ENCODE measurements around the gene BANK1. TPM values are rescaled to one million over a fixed set of nuclear protein-coding genes. Genes with fewer than 3 reads are reported as not detected.

Gene BANK1
- under 1 TPM; 0.17 to 0.50 TPM for total RNA-seq

DNA sequence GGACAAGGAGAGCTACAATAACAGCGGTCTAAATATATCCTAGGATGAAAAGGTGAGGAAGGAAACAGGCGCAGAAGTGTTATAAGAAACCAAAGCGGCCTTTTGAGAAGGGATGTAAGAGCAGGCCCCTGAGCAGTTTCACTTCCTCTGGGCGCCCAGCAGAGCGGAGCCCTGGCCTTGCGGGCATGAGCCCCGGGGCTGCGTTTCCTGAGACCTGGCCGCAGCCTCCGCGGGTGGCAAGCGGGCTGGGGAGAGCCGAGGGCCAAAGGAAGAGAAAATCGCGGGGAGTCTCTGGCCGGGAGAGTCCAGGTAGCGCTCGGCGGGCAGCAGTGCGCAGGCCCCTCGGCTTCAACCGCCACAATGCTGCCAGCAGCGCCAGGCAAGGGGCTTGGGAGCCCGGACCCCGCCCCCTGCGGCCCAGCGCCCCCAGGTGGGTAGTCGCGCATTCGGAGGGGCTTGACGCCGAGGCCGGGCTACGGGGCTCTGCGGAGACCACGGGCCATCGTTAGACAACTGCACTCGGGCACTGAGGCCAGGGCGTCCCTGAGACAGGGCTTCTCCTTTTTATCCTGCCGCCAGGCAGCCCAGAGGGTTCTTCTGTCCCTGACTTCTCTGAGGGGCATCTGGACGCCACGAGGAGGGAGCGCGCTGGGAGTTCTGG lies at the start of gene BANK1:
Gene BANK1 (plus strand): TSS at position 210 of the 661 bp plus-strand sequence. CDS start 151 bp downstream, at position 361.
- Mint-ChIP-seq H3K36me3 (ENCODE audit: low read depth) (no peaks in the 10 kb centered on the region), H3K27me3 (peaks cover 39% of the 10 kb centered on the region), H3K27ac (peak within 1 kb of the TSS; percentile 55), H3K4me1 (peaks cover 9% of the 10 kb centered on the region), H3K9me3 (no peaks in the 10 kb centered on the region), H3K4me3 (peak within 1 kb of the TSS; percentile 80)
- ATAC-seq (replicated peaks): peak; percentile 88

DNA sequence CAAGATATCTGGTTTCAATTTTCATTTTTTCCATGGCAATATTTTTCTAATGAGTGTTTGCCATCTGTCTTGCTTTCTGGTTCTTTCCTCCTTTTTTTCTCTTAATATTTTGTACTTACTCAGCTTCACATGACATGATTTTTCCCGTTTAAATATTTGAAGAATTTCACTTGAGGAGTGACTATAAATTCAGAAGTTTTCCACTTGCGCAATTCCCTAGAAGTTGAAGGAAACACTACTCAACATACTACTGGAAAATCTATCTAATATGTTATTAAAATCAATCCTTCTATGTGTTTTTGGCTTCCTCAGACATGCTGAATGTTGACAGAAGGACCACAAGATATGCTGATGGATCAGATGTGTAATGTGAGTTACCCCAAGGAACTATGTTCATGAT lies 36.8 kb upstream of the BANK1 start:
- Mint-ChIP-seq H3K27me3 (no peaks in the 10 kb centered on the region), H3K27ac (no peak overlapping the region), H3K36me3 (ENCODE audit: low read depth) (no peaks in the 10 kb centered on the region), H3K4me3 (no peak overlapping the region), H3K9me3 (no peaks in the 10 kb centered on the region), H3K4me1 (no peaks in the 10 kb centered on the region)
- ATAC-seq (replicated peaks): no peak

GRCh38 chr4:101756181-101756580 lies 34.3 kb upstream of the BANK1 start:
- no peak for ATAC-seq (replicated peaks)
- Mint-ChIP-seq H3K27ac (no peak overlapping the region), H3K4me3 (no peak overlapping the region), H3K4me1 (no peaks in the 10 kb centered on the region), H3K9me3 (no peaks in the 10 kb centered on the region), H3K36me3 (ENCODE audit: low read depth) (no peaks in the 10 kb centered on the region), H3K27me3 (no peaks in the 10 kb centered on the region)

DNA sequence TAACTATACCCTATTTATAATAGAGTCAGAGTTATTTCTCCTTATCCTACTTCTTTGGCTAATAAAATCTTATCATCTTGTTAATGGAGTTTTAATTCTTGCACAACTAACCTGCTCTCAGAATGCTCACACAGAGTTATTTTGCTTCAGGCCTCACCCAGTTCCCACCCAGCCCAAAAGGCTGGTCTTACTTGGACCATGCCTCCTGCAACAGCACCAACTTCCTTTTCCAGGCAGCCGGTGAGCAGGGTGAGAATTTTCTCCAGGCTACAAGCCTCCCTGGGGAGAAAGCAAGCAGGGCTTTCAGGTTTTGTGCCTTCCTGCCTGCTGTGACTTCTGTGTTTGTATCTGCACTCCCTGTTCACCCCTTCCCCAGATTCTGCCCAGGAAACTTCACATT lies 29.1 kb upstream of the BANK1 start:
- H3K27ac Mint-ChIP-seq: no peak overlapping the region
- ATAC-seq (replicated peaks): no peak
- H3K4me3 Mint-ChIP-seq: no peak overlapping the region
- peaks cover 1% of the 10 kb centered on the region for H3K27me3 Mint-ChIP-seq
- H3K36me3 Mint-ChIP-seq (ENCODE audit: low read depth): no peaks in the 10 kb centered on the region
- peaks cover 2% of the 10 kb centered on the region for H3K9me3 Mint-ChIP-seq
- no peaks in the 10 kb centered on the region for H3K4me1 Mint-ChIP-seq

DNA sequence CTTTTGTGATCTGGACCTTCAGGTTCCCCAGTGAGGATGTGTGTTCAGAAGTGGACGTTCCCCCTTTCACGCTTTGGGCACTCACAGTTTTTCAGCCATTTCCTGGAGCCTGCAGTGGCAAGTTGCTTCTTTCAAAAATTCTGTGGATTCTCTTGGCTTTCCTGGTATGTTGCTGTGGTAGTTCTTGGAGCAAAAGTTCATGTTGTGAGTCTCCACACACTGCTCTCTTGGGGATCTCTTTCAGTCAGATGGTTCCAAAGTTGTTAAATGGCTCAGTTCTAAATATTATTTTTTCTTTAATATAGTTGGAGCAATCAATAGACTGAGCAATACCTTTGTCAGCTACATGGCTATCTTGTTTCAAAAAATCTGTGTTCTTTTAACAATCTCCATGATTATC lies 28.5 kb upstream of the BANK1 start:
- peaks cover 3% of the 10 kb centered on the region for H3K27me3 Mint-ChIP-seq
- H3K9me3 Mint-ChIP-seq: peaks cover 4% of the 10 kb centered on the region
- no peak overlapping the region for H3K27ac Mint-ChIP-seq
- no peaks in the 10 kb centered on the region for H3K36me3 Mint-ChIP-seq (ENCODE audit: low read depth)
- no peak overlapping the region for H3K4me3 Mint-ChIP-seq
- H3K4me1 Mint-ChIP-seq: no peaks in the 10 kb centered on the region
- ATAC-seq (replicated peaks): no peak

DNA sequence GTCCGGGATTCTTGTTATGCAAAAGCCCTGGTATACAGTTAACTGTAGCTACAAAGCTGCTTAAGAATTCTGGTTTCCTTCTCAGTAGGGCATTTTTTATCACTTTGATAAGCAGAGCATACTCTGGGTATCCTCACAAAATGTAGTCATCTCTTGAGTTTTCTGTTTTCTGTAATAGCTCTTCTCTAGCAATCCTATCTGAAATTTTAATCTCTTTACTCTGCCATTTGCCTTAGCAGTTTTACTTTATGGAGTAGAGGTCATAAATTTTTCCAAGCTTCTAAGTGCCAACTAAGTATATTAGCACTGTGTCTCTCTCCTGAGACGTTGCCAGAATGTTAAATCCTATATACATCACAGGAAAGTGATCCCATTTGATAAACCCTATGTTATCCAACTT lies 28.0 kb upstream of the BANK1 start:
- no peak for ATAC-seq (replicated peaks)
- no peak overlapping the region for H3K27ac Mint-ChIP-seq

GRCh38 chr4:101763576-101763975 lies 27.0 kb upstream of the BANK1 start:
- ATAC-seq (replicated peaks): no peak
- Mint-ChIP-seq H3K4me1 (no peaks in the 10 kb centered on the region), H3K27me3 (peaks cover 3% of the 10 kb centered on the region), H3K36me3 (ENCODE audit: low read depth) (no peaks in the 10 kb centered on the region), H3K9me3 (peaks cover 8% of the 10 kb centered on the region), H3K4me3 (no peak overlapping the region), H3K27ac (no peak overlapping the region)

More for the DNA sequence above, 28.0 kb upstream of the BANK1 start:
- peaks cover 3% of the 10 kb centered on the region for H3K27me3 Mint-ChIP-seq
- peaks cover 8% of the 10 kb centered on the region for H3K9me3 Mint-ChIP-seq
- no peak overlapping the region for H3K4me3 Mint-ChIP-seq
- no peaks in the 10 kb centered on the region for H3K36me3 Mint-ChIP-seq (ENCODE audit: low read depth)
- no peaks in the 10 kb centered on the region for H3K4me1 Mint-ChIP-seq

- Mint-ChIP-seq H3K27ac (no peak overlapping the region), H3K4me1 (no peaks in the 10 kb centered on the region), H3K9me3 (peaks cover 13% of the 10 kb centered on the region), H3K4me3 (no peak overlapping the region), H3K27me3 (peaks cover 28% of the 10 kb centered on the region), H3K36me3 (ENCODE audit: low read depth) (no peaks in the 10 kb centered on the region)
- no peak for ATAC-seq (replicated peaks)
Measured at GRCh38 chr4:101774807-101775206, 15.7 kb upstream of the BANK1 start.

- no peak for ATAC-seq (replicated peaks)
- no peak overlapping the region for H3K27ac Mint-ChIP-seq
- no peak overlapping the region for H3K4me3 Mint-ChIP-seq
- no peaks in the 10 kb centered on the region for H3K36me3 Mint-ChIP-seq (ENCODE audit: low read depth)
- no peaks in the 10 kb centered on the region for H3K4me1 Mint-ChIP-seq
- peaks cover 18% of the 10 kb centered on the region for H3K27me3 Mint-ChIP-seq
- H3K9me3 Mint-ChIP-seq: no peaks in the 10 kb centered on the region
Measured at GRCh38 chr4:101777431-101777830, 13.1 kb upstream of the BANK1 start.

DNA sequence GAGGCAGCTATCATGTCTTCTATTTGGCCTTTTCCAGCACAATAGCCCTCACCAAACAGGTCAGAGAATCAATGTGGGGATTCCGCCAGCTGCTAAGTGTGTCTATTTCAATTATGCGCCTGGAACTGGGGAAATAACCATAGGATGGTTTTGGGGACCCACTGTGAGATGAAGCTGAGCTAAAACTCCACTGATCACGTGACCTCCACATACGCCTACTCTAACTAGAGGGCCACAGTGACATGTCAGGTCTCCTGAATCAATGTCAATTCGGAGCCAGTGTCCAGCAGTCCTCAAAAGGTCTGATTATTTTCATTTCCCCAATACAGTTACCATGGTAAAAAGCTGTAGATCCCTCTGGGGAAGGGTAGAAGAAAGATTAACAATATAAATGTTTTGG lies 10.2 kb upstream of the BANK1 start:
- Mint-ChIP-seq H3K36me3 (ENCODE audit: low read depth) (no peaks in the 10 kb centered on the region), H3K9me3 (no peaks in the 10 kb centered on the region)

DNA sequence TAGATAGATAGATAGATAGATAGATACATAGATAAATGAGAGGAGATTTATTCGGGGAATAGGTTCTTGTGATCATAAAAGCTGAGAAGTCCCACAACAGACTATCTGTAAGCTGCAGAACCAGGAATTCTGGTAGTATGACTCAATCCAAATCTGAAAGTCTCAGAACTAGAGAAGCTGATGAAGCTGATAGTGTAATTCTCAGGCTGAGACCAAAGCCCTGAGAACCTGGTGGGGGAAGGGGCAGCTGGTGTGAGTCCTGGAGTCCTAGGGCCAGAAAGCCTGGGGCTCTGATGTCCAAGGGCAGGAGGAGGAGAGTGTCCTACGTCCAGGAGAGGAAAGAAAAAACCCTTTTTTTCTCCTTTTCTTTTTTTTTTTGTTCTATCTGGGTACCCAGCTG lies 8.0 kb upstream of the BANK1 start:
- no peak overlapping the region for H3K27ac Mint-ChIP-seq
- ATAC-seq (replicated peaks): no peak
- no peak overlapping the region for H3K4me3 Mint-ChIP-seq
- no peaks in the 10 kb centered on the region for H3K9me3 Mint-ChIP-seq
- H3K36me3 Mint-ChIP-seq (ENCODE audit: low read depth): no peaks in the 10 kb centered on the region
- peaks cover 5% of the 10 kb centered on the region for H3K4me1 Mint-ChIP-seq
- H3K27me3 Mint-ChIP-seq: peaks cover 24% of the 10 kb centered on the region

More for the DNA sequence above, 10.2 kb upstream of the BANK1 start:
- Mint-ChIP-seq H3K27ac (no peak overlapping the region), H3K27me3 (peaks cover 20% of the 10 kb centered on the region), H3K4me1 (peaks cover 1% of the 10 kb centered on the region), H3K4me3 (no peak overlapping the region)
- ATAC-seq (replicated peaks): no peak

GRCh38 chr4:101784957-101785356 lies 5.6 kb upstream of the BANK1 start:
- no peaks in the 10 kb centered on the region for H3K9me3 Mint-ChIP-seq
- peaks cover 23% of the 10 kb centered on the region for H3K27me3 Mint-ChIP-seq
- H3K36me3 Mint-ChIP-seq (ENCODE audit: low read depth): no peaks in the 10 kb centered on the region
- no peak overlapping the region for H3K4me3 Mint-ChIP-seq
- H3K27ac Mint-ChIP-seq: no peak overlapping the region
- H3K4me1 Mint-ChIP-seq: peaks cover 5% of the 10 kb centered on the region
- no peak for ATAC-seq (replicated peaks)

GRCh38 chr4:101785486-101785885 lies 5.0 kb upstream of the BANK1 start:
- Mint-ChIP-seq H3K9me3 (no peaks in the 10 kb centered on the region), H3K4me1 (peaks cover 10% of the 10 kb centered on the region), H3K27ac (no peak overlapping the region), H3K4me3 (no peak overlapping the region), H3K36me3 (ENCODE audit: low read depth) (no peaks in the 10 kb centered on the region), H3K27me3 (peaks cover 27% of the 10 kb centered on the region)
- peak; percentile 46 for ATAC-seq (replicated peaks)

GRCh38 chr4:101787701-101788316 lies 2.7 kb upstream of the BANK1 start:
- peaks cover 32% of the 10 kb centered on the region for H3K27me3 Mint-ChIP-seq
- no peaks in the 10 kb centered on the region for H3K36me3 Mint-ChIP-seq (ENCODE audit: low read depth)
- H3K4me1 Mint-ChIP-seq: peaks cover 14% of the 10 kb centered on the region
- no peaks in the 10 kb centered on the region for H3K9me3 Mint-ChIP-seq
- H3K4me3 Mint-ChIP-seq: no peak overlapping the region
- ATAC-seq (replicated peaks): no peak
- H3K27ac Mint-ChIP-seq: no peak overlapping the region

- Mint-ChIP-seq H3K9me3 (no peaks in the 10 kb centered on the region), H3K4me3 (peak overlapping the region; percentile 80), H3K36me3 (ENCODE audit: low read depth) (no peaks in the 10 kb centered on the region), H3K27me3 (peaks cover 37% of the 10 kb centered on the region), H3K27ac (no peak overlapping the region), H3K4me1 (peaks cover 9% of the 10 kb centered on the region)
- no peak for ATAC-seq (replicated peaks)
Measured at GRCh38 chr4:101791182-101791558, 640 bp downstream of the BANK1 start.

All from activated T-helper 17 cell treated with anti-CD3 and anti-CD28 coated beads, Interleukin-2, amount 50 U/mL, for 72 hours (primary cell).